Middle frontal gyrus (tissue), 1 donor: Measurements from ENCODE around the gene FLT1.

Source experiments
- DNase-seq: peaks from one replicate; pipeline ENCODE4 v3.0.0-alpha.2; 2015; ENCODE audit warnings: low spot score; ENCODE audit errors: extremely low spot score

Gene FLT1

DNA sequence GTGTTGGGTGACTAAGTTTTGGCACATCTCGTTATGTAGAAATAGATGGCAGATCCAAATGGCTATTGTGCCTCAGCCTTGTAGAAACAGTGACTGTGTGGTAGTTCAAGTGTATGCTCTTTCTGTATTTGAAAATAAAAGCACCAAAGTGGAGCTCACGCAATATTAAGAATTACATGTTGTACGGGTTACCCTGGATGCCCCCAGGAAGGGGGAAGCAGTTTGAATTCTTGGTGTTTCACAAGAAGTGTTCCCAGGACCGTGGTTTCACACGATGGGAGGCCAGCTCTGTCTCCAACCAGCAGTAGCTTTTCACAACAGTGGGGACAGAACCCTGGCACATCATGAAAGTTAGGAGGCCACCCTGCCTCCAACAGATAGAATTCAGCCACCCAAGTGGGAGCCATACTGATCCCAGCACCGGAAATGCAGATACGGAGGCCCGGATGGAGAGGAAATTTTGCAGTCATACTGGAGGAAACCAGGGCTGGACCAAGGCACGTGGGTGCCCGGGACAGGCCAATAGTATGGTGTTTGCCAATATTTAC is 8.9 kb downstream of the FLT1 start:
- no peak for DNase-seq

DNA sequence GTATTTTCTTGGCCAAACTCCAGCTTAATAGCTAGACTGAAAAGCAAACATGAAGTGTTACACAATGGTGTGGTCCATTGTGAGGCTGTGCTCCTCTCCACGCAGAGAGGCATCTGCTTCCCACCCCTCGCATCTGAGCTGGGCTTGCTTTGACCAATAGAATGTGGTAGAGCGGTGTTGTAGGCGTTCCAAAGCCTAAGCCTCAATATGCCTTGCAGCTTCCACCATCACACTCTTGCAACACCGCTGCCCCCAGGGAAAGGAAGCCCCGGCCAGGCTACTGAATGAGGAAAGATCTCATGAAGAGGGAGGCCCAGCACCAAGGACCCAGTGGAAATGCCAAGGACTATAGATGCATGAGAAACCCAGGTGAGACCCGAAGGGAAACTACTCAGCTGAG is 9.4 kb downstream of the FLT1 start:
- DNase-seq, result no peak

- DNase-seq, result no peak
Measured at GRCh38 chr13:28485097-28485496, 9.8 kb downstream of the FLT1 start.

- DNase-seq, result no peak
Measured at GRCh38 chr13:28483313-28483931, 11.5 kb downstream of the FLT1 start.

- no peak for DNase-seq
Measured at GRCh38 chr13:28479005-28479404, 15.9 kb downstream of the FLT1 start.

GRCh38 chr13:28478127-28478526 is 16.8 kb downstream of the FLT1 start:
- no peak for DNase-seq

GRCh38 chr13:28477709-28477973 is 17.3 kb downstream of the FLT1 start:
- DNase-seq, result no peak

- no peak for DNase-seq
Measured at GRCh38 chr13:28476919-28477708, 17.8 kb downstream of the FLT1 start.

DNA sequence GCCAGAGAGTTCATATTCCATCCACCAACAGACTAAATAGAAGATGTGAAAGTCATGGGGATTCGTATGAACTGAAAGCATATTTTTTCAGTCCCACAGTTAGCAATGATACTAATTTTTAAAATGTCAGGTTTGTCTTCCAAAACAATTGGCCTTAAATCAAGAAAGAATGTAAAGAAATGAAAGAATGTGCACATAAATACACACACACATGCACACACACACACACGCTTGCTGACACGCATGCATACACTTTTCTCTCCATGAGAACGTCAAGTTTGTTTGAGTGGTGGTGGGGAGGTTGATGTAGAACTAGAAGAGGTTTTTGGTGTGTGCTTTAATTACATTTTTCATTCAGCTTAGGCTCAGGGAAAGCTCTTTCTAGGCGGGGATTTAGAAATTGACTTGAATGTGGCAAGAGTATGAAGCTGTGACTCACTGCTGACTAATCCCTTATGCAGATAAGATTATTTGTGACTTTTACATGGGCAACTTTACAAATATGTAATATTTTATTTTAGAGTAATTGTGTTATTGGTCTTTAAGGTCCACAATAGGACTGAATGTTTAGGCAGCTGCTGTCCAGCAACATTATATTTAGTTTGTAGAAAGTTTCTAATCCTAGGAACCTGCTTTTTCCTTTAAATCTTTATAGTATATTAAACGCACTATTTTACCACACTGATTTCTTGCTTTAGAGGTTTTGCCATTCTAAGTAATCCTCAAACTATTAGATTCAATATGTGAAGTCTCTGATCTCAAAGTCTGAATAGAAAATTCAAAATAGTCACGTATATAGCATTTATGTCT is 18.8 kb downstream of the FLT1 start:
- DNase-seq, result no peak

- no peak for DNase-seq
Measured at GRCh38 chr13:28474491-28475134, 20.3 kb downstream of the FLT1 start.

GRCh38 chr13:28473044-28473443 is 21.9 kb downstream of the FLT1 start:
- DNase-seq, result no peak

DNA sequence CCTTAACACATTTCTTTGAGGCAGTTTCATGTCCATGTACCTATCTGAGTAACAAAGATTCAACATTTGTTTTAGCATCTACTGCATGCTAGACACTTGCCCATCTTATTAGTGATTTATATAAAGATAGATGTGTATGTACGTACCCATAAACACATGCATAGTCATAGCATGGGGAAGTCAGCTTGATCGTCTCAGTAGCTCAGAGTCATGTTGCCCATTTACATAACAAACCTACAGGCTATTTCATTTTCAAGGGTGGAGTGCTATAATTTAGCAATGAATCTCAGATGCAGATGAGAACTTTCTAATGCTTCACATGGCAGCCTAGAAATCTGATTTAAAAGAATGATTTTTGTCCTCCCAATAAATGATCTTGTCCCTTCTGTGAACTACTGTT is 23.5 kb downstream of the FLT1 start:
- no peak for DNase-seq

DNA sequence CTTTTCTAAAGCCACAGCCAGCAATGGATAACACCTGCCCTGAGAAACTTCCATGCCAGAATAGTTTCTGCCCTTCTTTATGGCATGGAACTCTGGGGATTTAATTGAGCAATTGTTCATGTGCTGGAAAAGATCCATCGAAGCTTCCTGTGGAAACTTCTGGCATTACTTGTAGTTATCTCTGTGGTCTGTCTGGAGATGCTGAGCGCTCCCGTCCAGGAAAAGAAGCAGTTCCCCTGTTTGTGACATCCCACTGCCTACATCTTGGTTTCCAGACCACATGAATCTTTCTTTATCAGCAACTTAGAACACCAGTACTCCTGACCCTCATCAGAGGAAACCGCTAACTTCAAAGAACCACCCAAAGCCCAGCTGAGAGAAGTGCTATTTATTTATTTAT is 24.6 kb downstream of the FLT1 start:
- no peak for DNase-seq

DNA sequence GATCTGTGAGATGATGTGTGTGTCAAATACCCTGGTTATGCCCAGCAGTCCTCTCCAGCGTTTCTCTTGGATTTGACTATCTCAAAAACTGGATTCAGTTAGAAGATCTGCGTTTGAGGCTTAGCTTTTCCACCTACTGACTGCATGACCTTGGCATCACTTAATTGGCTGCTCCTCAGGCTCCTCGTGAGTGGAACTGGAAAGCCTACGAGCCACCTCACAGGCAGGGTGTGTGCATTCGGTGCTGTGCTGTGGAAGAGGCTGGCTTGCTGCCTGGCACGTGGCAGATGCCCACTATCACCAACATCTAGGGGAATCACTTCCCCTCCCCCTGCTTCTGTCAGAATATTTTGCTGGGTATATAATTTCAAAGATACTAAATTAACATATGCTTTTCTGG is 25.6 kb downstream of the FLT1 start:
- no peak for DNase-seq

DNA sequence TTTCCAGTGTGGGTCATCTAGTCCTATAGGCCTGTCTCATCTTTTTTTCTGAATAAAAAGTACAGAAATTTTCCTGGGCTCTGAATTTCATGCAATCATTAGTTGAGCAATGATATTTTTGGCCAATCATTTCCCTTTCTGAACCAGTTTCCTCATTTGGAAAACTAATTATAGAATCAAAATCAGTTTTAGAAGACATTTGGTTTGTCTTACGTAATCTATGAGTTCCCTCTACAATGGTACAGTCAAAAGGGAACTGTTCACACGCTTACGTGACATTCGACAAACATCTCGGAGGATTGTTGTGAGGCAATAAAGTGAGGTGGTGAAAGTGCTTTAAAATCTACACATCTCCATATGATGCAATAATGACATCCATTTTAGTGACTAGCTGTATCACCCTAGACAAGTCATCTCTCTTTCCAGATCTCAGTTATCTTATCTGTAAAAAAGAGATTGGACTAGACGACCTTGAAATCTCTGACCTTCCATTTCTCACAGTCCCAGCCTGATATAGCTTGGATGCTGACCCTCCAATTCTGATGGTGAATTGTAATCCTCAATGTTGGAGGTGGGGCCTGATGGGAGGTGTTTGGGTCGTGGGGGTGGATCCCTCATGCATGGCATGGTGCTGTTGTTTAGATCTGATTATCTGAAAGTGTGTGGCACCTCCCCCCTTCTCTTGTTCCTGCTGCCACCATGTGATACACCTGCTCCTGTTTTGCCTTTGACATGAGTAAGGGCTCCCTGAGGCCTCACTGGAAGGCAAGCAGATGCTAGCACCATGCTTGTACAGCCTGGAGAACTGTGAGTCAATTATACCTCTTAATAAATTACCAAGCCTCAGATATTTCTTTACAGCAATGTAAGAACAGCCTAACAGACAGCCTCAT is 26.7 kb downstream of the FLT1 start:
- DNase-seq, result no peak

DNA sequence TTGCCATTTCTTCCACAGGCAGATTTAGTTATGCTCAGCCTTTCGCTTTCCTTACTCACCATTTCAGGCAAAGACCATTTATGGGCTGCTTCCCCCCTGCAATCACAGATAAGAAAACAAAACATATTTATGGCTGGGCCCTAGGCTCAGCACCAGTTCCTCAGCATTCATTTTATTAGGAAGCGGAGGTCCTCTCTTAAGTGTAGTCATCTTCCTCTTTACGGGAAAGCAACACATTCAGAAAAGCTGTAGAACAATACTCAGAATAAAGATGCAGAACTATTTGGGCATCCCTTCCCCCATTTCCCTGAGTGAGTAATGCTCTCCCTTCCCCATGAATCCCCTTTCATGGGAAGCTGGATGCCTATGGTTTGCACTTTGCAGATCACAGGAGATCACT is 27.9 kb downstream of the FLT1 start:
- no peak for DNase-seq

GRCh38 chr13:28466151-28466550 is 28.8 kb downstream of the FLT1 start:
- DNase-seq, result no peak

DNA sequence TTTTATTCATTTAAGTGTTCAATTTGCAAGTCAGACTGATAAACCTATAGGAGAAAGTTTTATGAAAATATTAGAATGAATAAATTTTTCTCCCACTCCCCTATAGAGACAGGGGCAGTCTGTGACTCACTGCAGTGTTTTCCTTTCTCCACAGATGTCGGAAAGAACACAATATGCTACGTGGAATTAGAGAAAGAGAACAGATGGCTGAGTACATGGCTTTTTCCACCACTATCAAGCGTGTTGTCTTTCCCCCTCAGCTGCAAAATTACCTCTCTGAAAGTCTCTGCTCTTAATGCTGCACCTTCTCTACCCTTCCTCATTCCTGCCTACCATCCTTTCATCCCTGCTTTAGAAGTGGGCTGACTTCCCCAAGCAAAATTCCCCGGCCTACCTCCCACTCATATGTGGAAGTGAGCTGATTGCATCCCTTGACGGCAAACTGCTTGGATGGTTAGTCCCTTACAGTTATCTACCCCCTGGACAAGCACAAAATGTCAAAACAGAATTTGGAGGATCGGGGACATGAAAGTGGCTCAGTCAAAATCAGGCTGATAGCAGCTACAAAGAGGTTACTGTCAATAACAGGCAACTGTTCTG is 30.0 kb downstream of the FLT1 start:
- no peak for DNase-seq

DNA sequence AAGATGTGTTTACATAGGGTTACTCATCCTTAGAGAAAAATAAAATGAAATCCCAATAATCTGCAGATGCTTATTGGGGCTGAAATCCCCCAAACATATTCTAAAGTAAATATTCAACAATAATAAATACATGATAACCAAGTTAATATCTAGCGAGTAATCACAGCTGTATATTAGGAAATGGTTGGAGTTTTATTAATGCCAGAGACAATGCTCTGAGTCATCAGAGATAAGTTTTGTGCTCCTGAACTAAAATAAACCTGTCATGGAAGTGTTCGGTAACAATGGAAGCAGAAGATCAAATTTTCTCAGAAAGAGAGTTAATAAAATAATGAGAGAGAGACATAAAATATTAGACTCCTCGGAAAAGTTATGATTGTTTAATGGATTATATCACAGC is 31.4 kb downstream of the FLT1 start:
- no peak for DNase-seq

- no peak for DNase-seq
Measured at GRCh38 chr13:28459911-28460310, 35.0 kb downstream of the FLT1 start.
